GM13977 (cell line): ENCODE data around the gene UBE2D1.

Experiments used
- DNase-seq: peaks from one replicate; pipeline ENCODE4 v3.0.0; 2012; ENCODE audit warnings: low spot score
- in situ Hi-C: fragments of 300-500 bp; cut with MboI; formaldehyde crosslinking; loops from one replicate; pipeline ENCODE4 v1.12.0; 2022; ENCODE audit warnings: low sequenced_read_pairs, low pct_unique_long_range_greater_than_20kb, mixed read lengths, inconsistent platforms; ENCODE audit not compliant: unreplicated experiment
- TF ChIP-seq, protein P1 (sequence below): IDR thresholded peaks from 2 replicates; pipeline ENCODE4 v1.5.1; 2012; ENCODE audit warnings: mild to moderate bottlenecking, control low read depth; ENCODE audit not compliant: insufficient read depth; ENCODE audit errors: extremely low read depth, missing control alignments

Gene UBE2D1

DNA sequence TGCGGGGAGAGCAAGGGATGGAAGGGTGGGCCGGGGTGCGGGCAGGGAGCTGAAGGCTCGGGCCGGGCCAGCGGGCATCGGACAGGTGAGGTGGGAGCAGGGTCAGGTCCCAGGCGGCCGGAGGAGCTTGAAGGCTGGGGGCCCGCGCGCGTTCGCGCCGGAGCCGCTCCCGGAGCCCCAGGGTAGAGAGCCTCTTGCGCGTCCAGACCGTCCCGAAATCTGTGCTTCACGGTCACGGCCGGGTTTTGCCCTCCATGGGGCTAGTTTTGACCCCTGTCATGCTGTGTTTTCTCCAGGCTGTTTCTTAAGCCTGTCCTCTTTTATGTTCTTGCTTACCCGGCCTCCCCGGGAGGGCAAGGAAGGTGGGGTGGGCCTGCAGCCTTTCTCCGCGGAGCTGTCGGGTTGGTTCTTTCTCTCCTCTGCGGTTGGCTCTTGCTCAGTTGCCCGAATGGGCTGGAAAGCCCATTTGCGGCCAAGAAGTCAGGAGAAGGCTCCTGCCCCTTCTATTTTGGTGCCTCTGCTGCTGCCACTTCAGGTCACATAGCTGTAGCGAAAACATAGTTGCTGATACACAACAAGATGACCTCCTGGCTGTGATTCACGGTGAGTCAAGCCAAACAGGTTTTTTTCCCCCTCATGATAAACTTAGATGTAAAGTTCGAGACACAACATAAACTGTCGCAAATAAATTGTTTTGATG, 650 bp downstream of the UBE2D1 start:
- TF ChIP-seq, protein P1, sequence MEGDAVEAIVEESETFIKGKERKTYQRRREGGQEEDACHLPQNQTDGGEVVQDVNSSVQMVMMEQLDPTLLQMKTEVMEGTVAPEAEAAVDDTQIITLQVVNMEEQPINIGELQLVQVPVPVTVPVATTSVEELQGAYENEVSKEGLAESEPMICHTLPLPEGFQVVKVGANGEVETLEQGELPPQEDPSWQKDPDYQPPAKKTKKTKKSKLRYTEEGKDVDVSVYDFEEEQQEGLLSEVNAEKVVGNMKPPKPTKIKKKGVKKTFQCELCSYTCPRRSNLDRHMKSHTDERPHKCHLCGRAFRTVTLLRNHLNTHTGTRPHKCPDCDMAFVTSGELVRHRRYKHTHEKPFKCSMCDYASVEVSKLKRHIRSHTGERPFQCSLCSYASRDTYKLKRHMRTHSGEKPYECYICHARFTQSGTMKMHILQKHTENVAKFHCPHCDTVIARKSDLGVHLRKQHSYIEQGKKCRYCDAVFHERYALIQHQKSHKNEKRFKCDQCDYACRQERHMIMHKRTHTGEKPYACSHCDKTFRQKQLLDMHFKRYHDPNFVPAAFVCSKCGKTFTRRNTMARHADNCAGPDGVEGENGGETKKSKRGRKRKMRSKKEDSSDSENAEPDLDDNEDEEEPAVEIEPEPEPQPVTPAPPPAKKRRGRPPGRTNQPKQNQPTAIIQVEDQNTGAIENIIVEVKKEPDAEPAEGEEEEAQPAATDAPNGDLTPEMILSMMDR, result no peak
- in situ Hi-C loops, result no loop called here

DNA sequence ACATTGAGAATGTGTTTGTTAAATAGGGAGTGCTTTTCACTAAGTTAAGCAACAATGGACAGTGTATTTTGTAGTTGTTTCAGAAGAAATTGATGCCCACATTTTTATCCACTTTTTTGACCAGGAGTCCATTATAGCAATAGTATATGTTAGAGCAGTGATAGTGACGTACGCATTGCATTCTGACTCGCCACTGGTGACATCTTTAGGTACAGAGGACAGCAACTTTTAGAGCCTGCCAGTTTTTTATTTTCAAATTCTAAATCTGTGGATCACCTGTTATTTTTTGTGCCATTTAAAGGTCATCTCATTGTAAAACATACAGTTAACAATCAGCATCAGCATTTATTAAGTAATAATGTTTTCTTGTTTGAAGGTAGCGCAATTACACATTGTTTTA, 1.4 kb downstream of the UBE2D1 start:
- no peak for DNase-seq
- in situ Hi-C loops, result no loop called here
- TF ChIP-seq, protein P1, result no peak

More for the DNA sequence above, 650 bp downstream of the UBE2D1 start:
- DNase-seq, result no peak

DNA sequence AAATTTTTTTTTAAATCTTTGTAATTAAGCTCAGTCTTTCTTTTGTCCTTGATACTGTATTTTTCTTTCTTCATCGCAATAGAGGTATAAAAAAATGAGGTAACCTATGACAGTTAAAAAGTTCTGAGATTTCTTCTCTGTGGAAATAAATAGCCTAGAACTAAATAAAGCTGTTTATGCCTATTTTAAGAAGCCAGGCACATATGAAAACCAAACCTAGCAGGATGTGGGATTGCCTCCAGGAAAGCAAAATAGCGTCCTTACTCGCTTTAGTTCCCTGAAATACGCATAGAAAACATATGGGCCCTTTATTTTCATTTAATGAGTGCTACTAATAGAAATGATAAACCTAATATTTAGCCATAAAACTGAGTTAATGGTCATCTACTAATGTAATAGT, 6.6 kb downstream of the UBE2D1 start:
- TF ChIP-seq, protein P1, result no peak
- no peak for DNase-seq
- in situ Hi-C loops, result no loop called here

DNA sequence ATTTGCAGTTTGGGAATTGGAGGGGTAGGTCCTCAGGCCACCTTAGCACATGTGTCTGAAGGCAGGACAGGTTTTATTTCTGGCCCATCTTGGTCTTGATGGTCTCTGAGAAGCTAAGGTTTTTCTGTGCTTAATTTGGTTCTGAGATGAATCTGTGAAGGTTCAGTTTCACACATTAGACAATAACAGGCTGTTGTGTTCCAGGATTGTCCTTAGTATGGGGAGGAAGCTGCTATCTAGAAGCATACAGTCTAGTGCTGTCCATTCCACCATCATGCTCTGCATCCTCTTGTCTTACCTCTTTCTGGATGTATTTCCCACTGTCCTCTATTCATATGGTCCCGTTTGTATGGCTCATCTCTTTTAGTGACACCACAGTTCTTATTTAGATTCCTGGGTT, 7.1 kb downstream of the UBE2D1 start:
- in situ Hi-C loops, result no loop called here
- TF ChIP-seq, protein P1, result no peak
- no peak for DNase-seq

DNA sequence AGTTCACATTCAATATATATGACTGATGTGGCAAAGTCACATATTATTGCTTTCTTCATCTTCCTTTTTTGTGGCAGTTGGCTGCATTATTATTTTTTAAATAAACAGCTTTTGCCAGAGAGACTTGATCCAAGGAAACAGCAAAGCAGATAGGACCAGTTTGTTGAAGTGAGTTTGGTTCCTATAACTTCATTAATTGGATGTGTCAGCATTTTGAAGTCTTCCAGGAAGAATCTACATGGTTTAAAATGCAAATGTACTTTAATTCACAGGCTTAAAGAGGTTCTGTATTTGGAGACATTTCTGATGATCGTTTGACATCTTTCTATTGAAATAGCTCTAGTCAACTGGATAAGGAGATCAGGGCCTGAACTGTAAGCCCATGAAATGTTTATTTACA, 13.2 kb downstream of the UBE2D1 start:
- in situ Hi-C loops, result no loop called here
- no peak for DNase-seq
- TF ChIP-seq, protein P1, result no peak

DNA sequence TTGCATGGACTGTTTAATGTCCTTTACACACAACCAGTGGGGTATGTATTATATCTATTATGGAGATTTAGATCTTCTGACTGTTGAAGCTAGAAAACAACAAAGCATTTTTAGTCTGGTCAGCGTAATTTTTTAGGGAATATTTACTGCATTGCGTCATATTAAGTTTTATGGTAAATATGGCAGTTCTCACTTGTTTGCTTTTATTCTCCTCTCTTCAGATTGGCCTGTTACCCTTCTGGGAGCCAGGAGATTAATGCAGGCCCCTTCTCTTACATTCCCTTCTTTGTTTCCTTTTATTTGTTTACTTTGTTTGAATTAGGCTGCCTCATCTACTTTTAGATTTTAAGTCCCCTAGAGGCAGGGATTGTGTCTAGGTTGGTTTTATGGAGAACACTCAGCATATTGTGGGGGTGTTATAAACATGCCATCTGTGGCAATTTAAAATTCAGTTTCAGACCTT, 13.8 kb downstream of the UBE2D1 start:
- in situ Hi-C loops, result no loop called here
- TF ChIP-seq, protein P1, result no peak

More for the DNA sequence above, 13.8 kb downstream of the UBE2D1 start:
- no peak for DNase-seq
